Stomach (tissue), 4 donors: ENCODE results near the gene ALB.

Source experiments
- CTCF ChIP-seq, 7 experiments: fragments of 450-650 bp in 4 of 7; fragments of 200-600 bp in 3 of 7; sonication (generic) in 3 of 7; IDR thresholded peaks; one replicate each; pipeline ENCODE4 v1.5.1; 2016 to 2019; ENCODE audit warnings: antibody characterized with exemption in 7 of 7, control low read depth in 2 of 7, mild to moderate bottlenecking in 1 of 7
- EP300 ChIP-seq: sonication (generic); formaldehyde crosslinking; IDR thresholded peaks from one replicate; pipeline ENCODE4 v1.6.1; 2017; ENCODE audit warnings: antibody characterized with exemption
- POLR2A ChIP-seq, 4 donors: fragments of 450-650 bp; IDR thresholded peaks; one replicate each; pipeline ENCODE4 v1.6.1; 2016; ENCODE audit warnings: antibody characterized with exemption in 4 of 4, control low read depth in 2 of 4, mild to moderate bottlenecking in 1 of 4, moderate library complexity in 1 of 4
- POLR2AphosphoS5 ChIP-seq, 3 donors: sonication (generic); formaldehyde crosslinking; IDR thresholded peaks; one replicate each; pipeline ENCODE4 v1.6.1; 2016; ENCODE audit warnings: antibody characterized with exemption in 3 of 3

DNA sequence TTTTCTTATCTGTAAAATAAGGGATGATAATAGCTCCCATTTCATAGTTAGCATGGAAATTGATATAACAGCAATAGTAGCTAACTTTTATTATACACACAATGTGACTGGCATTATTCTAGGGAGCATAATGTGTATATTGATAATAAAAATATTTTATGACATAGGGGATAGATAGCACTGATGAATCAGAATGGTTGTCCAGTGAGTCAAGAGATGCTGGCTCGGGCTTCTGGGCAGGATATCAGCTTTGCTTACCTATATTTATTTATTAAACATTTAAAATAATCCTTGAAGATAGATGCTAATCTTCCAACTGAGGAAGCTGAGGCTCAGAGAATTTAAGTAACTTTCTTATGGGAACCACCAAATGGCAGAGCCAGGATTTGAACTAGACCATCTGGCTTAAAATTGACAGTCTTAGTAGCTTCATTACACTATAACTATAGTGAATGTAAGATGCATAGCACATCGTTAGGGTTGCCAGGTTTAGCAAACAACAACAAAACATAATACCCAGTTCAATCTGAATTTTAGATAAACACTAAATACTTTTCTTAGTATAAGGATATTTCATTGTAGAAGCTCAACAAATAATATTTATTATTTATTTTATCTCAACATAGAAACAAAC lies 34.6 kb downstream of the ALB start:
- TF ChIP-seq CTCF (IDR thresholded peaks at IDR 0.05) (no peak), POLR2A (IDR thresholded peaks at IDR 0.05) (no peak), POLR2AphosphoS5 (IDR thresholded peaks at IDR 0.05) (no peak), EP300 (no peak)
